ENCODE data around the gene ZSCAN5B.

DNA sequence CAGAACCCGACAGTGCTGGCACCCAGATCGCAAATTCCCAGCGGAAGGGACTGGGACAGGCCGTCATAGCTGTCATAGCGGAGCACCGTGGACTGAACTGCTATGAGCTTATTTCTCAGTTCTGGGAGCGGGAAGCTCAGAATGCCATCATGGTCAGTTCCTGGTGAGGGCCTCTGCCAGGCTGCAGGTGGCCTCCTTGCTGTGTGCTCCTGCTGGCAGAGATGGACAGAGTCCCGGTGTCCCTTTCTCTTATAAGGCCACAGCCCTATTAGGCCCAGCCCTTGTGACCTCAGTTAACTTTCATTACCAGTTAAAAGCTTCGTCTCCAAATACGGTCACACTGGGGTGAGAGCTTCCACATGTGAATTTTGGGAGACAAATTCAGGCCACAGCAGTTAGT is 51.9 kb downstream of the ZSCAN5B start:
- TF ChIP-seq CTCF (IDR thresholded peaks at IDR 0.05): no peak
- TF ChIP-seq EP300 (IDR thresholded peaks at IDR 0.05): no peak
- TF ChIP-seq MYC (IDR thresholded peaks at IDR 0.05; ENCODE audit: borderline replicate concordance, low read length): no peak
- no peak for TF ChIP-seq FOSL2 (IDR thresholded peaks at IDR 0.05)
- no peak for TF ChIP-seq FOSL2 (CRISPR knock-in tag; IDR thresholded peaks at IDR 0.05)
